CD4-positive, alpha-beta T cell treated with Interferon alpha-2 for 1 hour (primary cell): ENCODE data around the gene NEDD4.
A peak's percentile ranks its signal among the peaks of the same experiment; 100 is the strongest.
"Not testable (repeated sequence)": the region's sequence is repeated elsewhere in the genome, so short reads cannot be mapped to it uniquely, and the experiment has no call there.

Experiments
- DNase-seq, 2 donors: peaks; one replicate each; pipeline ENCODE4 v3.0.0-alpha.2; 2020 to 2022

Gene NEDD4

GRCh38 chr15:55954862-55955605 lies 38.4 kb downstream of the NEDD4 start:
- no peak for DNase-seq

- not testable (repeated sequence) for DNase-seq
Measured at GRCh38 chr15:55952501-55953274, 40.7 kb downstream of the NEDD4 start.

- DNase-seq, result not testable (repeated sequence)
Measured at GRCh38 chr15:55944606-55945005, 48.8 kb downstream of the NEDD4 start.

GRCh38 chr15:55942332-55942731 lies 51.1 kb downstream of the NEDD4 start:
- DNase-seq, result peak; percentile 1

- no peak for DNase-seq
Measured at GRCh38 chr15:55937040-55937439, 56.4 kb downstream of the NEDD4 start.

- no peak for DNase-seq
Measured at GRCh38 chr15:55928955-55929354, 64.5 kb downstream of the NEDD4 start.

GRCh38 chr15:55921744-55922143 lies 71.7 kb downstream of the NEDD4 start:
- no peak for DNase-seq

GRCh38 chr15:55917881-55918296 lies 75.5 kb downstream of the NEDD4 start:
- DNase-seq, result peak in 1 of 2 donors; percentile 16

- no peak for DNase-seq
Measured at GRCh38 chr15:55916666-55917409, 76.6 kb downstream of the NEDD4 start.

GRCh38 chr15:55915876-55916567 lies 77.4 kb downstream of the NEDD4 start:
- no peak for DNase-seq

GRCh38 chr15:55915221-55915620 lies 78.2 kb downstream of the NEDD4 start:
- no peak for DNase-seq

GRCh38 chr15:55914446-55914845 lies 79.0 kb downstream of the NEDD4 start:
- no peak for DNase-seq

- DNase-seq, result no peak
Measured at GRCh38 chr15:55912982-55913381, 80.4 kb downstream of the NEDD4 start.

- no peak for DNase-seq
Measured at GRCh38 chr15:55909036-55909811, 84.2 kb downstream of the NEDD4 start.

GRCh38 chr15:55907797-55908196 lies 85.6 kb downstream of the NEDD4 start:
- no peak for DNase-seq

GRCh38 chr15:55902981-55903380 lies 90.4 kb downstream of the NEDD4 start:
- no peak for DNase-seq

GRCh38 chr15:55900019-55900418 lies 93.4 kb downstream of the NEDD4 start:
- no peak for DNase-seq

- DNase-seq, result no peak
Measured at GRCh38 chr15:55899537-55899936, 93.9 kb downstream of the NEDD4 start.

- DNase-seq, result peak in 1 of 2 donors; percentile 4
Measured at GRCh38 chr15:55897560-55898336, 95.7 kb downstream of the NEDD4 start.

GRCh38 chr15:55894399-55894965 lies 98.9 kb downstream of the NEDD4 start:
- DNase-seq, result no peak

GRCh38 chr15:55893852-55894251 lies 99.6 kb downstream of the NEDD4 start:
- DNase-seq, result no peak
